H9 (cell line): ENCODE data around the gene PLXNA4. TPM values are rescaled to one million over a fixed set of nuclear protein-coding genes. Genes with fewer than 3 reads are reported as not detected.

Experiments used
- DNase-seq: peaks from one replicate; pipeline ENCODE4 v3.0.0-alpha.2; 2017
- H2AFZ ChIP-seq: one replicate; pipeline ENCODE4 v1.6.1; 2013; ENCODE audit warnings: mild to moderate bottlenecking, low read length, control low read depth, moderate library complexity
- H2AK5ac ChIP-seq: 2 replicates; pipeline ENCODE4 v1.6.1; 2013; ENCODE audit warnings: low read length, control low read depth, mixed read lengths; ENCODE audit not compliant: insufficient read length
- H2BK120ac ChIP-seq: one replicate; pipeline ENCODE4 v1.6.1; 2013; ENCODE audit warnings: low read depth, mild to moderate bottlenecking, low read length, control low read depth, inconsistent platforms; ENCODE audit not compliant: poor library complexity, severe bottlenecking
- H2BK12ac ChIP-seq: 2 replicates; pipeline ENCODE4 v1.6.1; 2013; ENCODE audit warnings: low read length, control low read depth, mixed read lengths, low read depth; ENCODE audit not compliant: insufficient read length
- H2BK15ac ChIP-seq: 2 replicates; pipeline ENCODE4 v1.6.1; 2013; ENCODE audit warnings: low read depth, low read length, control low read depth
- H2BK20ac ChIP-seq: one replicate; pipeline ENCODE4 v1.6.1; 2013; ENCODE audit warnings: low read depth, mild to moderate bottlenecking, low read length, control low read depth, inconsistent platforms; ENCODE audit not compliant: poor library complexity, severe bottlenecking
- H2BK5ac ChIP-seq: 2 replicates; pipeline ENCODE4 v1.6.1; 2013; ENCODE audit warnings: low read length, control low read depth, mixed read lengths; ENCODE audit not compliant: insufficient read length
- H3K14ac ChIP-seq: 2 replicates; pipeline ENCODE4 v1.6.1; 2013; ENCODE audit warnings: low read length, control low read depth; ENCODE audit not compliant: insufficient read depth
- H3K18ac ChIP-seq: 2 replicates; pipeline ENCODE4 v1.6.1; 2013; ENCODE audit warnings: low read depth, mild to moderate bottlenecking, mixed read lengths, low read length, control low read depth; ENCODE audit not compliant: insufficient read length
- H3K23ac ChIP-seq: 2 replicates; pipeline ENCODE4 v1.6.1; 2013; ENCODE audit warnings: low read length, control low read depth, mixed read lengths, low read depth; ENCODE audit not compliant: insufficient read length
- H3K23me2 ChIP-seq: 2 replicates; pipeline ENCODE4 v1.6.1; 2013; ENCODE audit warnings: low read depth, mild to moderate bottlenecking, mixed read lengths, low read length, control low read depth; ENCODE audit not compliant: insufficient read length, poor library complexity, severe bottlenecking
- H3K27ac ChIP-seq: 2 replicates; pipeline ENCODE4 v1.5.1; 2013; ENCODE audit warnings: low read length, control low read depth, mixed read lengths, low read depth; ENCODE audit not compliant: insufficient read length
- H3K27me3 ChIP-seq: 2 replicates; pipeline ENCODE4 v1.6.1; 2013; ENCODE audit warnings: low read length, control low read depth, inconsistent platforms; ENCODE audit not compliant: insufficient read depth
- H3K4ac ChIP-seq: 2 replicates; pipeline ENCODE4 v1.6.1; 2013; ENCODE audit warnings: low read depth, mild to moderate bottlenecking, control low read depth, inconsistent platforms, low read length, moderate library complexity
- H3K4me1 ChIP-seq: 2 replicates; pipeline ENCODE4 v1.6.1; 2013; ENCODE audit warnings: low read length, control low read depth, inconsistent platforms; ENCODE audit not compliant: insufficient read depth
- H3K4me2 ChIP-seq: 2 replicates; pipeline ENCODE4 v1.6.1; 2013; ENCODE audit warnings: low read length, control low read depth, mixed read lengths; ENCODE audit not compliant: insufficient read length, insufficient read depth
- H3K56ac ChIP-seq: 2 replicates; pipeline ENCODE4 v1.6.1; 2013; ENCODE audit warnings: low read depth, mild to moderate bottlenecking, mixed read lengths, low read length, control low read depth; ENCODE audit not compliant: insufficient read length
- H3K79me1 ChIP-seq: 2 replicates; pipeline ENCODE4 v1.6.1; 2013; ENCODE audit warnings: low read depth, mild to moderate bottlenecking, moderate library complexity, low read length, control low read depth, inconsistent platforms; ENCODE audit not compliant: insufficient read depth, poor library complexity, severe bottlenecking
- H3K79me2 ChIP-seq: 2 replicates; pipeline ENCODE4 v1.6.1; 2013; ENCODE audit warnings: low read length, control low read depth, inconsistent platforms; ENCODE audit not compliant: insufficient read depth
- H3K9ac ChIP-seq: 2 replicates; pipeline ENCODE4 v1.6.1; 2013; ENCODE audit warnings: low read length, control low read depth, mixed read lengths; ENCODE audit not compliant: insufficient read length; ENCODE audit errors: extremely low read depth
- H3K9me3 ChIP-seq: one replicate; pipeline ENCODE4 v1.6.1; 2013; ENCODE audit warnings: low read depth, low read length, inconsistent platforms; ENCODE audit not compliant: control insufficient read depth
- H3T11ph ChIP-seq: one replicate; pipeline ENCODE4 v1.6.1; 2013; ENCODE audit warnings: mild to moderate bottlenecking, low read length, control low read depth, inconsistent platforms
- H4K20me1 ChIP-seq: one replicate; pipeline ENCODE4 v1.6.1; 2013; ENCODE audit not compliant: control insufficient read depth, insufficient read length, insufficient read depth
- H4K5ac ChIP-seq: 2 replicates; pipeline ENCODE4 v1.6.1; 2013; ENCODE audit warnings: low read depth, mild to moderate bottlenecking, mixed read lengths, low read length, control low read depth; ENCODE audit not compliant: insufficient read length
- H4K8ac ChIP-seq: replicated peaks from 2 replicates; pipeline ENCODE4 v1.6.1; 2013; ENCODE audit warnings: low read length, control low read depth, mixed read lengths, low read depth; ENCODE audit not compliant: insufficient read length
- H4K91ac ChIP-seq: 2 replicates; pipeline ENCODE4 v1.6.1; 2013; ENCODE audit warnings: low read depth, mild to moderate bottlenecking, moderate library complexity, mixed read lengths, low read length, control low read depth; ENCODE audit not compliant: insufficient read length
- H3K27ac Mint-ChIP-seq, 3 experiments: 2 replicates in 2 of 3; 3 replicates in 1 of 3; pipeline ENCODE4 v1.8.0; 2020 to 2021; ENCODE audit warnings: mixed read lengths in 3 of 3, mild to moderate bottlenecking in 1 of 3, moderate library complexity in 1 of 3
- H3K27me3 Mint-ChIP-seq: 2 replicates; pipeline ENCODE4 v1.8.0; 2021; ENCODE audit warnings: low read depth, mild to moderate bottlenecking, moderate library complexity, mixed read lengths
- H3K36me3 Mint-ChIP-seq, 3 experiments: 2 replicates in 2 of 3; 3 replicates in 1 of 3; pipeline ENCODE4 v1.8.0; 2020 to 2021; ENCODE audit warnings: low read depth in 3 of 3, mixed read lengths in 3 of 3; ENCODE audit not compliant: insufficient read depth in 1 of 3
- H3K4me1 Mint-ChIP-seq, 2 experiments: 2 replicates each; pipeline ENCODE4 v1.8.0; 2020; ENCODE audit warnings: mixed read lengths in 2 of 2
- H3K4me3 Mint-ChIP-seq, 2 experiments: 2 replicates in 1 of 2; 3 replicates in 1 of 2; pipeline ENCODE4 v1.8.0; 2020 to 2021; ENCODE audit warnings: mild to moderate bottlenecking in 2 of 2, mixed read lengths in 2 of 2, moderate library complexity in 1 of 2
- H3K9me3 Mint-ChIP-seq, 2 experiments: 2 replicates in 1 of 2; 3 replicates in 1 of 2; pipeline ENCODE4 v1.8.0; 2020; ENCODE audit warnings: mild to moderate bottlenecking in 2 of 2, mixed read lengths in 2 of 2, moderate library complexity in 1 of 2
- WGBS: extraction: QIAGEN DNeasy Blood & Tissue Kit; methylation state at CpG from one replicate; pipeline ENCODE4 v1.1.7; 2013; ENCODE audit warnings: missing lambda C conversion rate, low lambda C conversion rate, mixed read lengths; ENCODE audit not compliant: insufficient read length; ENCODE audit errors: extremely low coverage; 5-methylcytosine and 5-hydroxymethylcytosine counted together
- total RNA-seq: library from RNA; stranded (reverse); gene quantifications from 2 replicates; pipeline ENCODE4 v1.2.1, GENCODE V29; 2021
- TF ChIP-seq, protein P1 (sequence below): fragments of 200-600 bp; sonication (generic); conservative IDR thresholded peaks from 3 replicates; pipeline ENCODE4 v1.8.0; 2021; ENCODE audit warnings: antibody characterized with exemption, mild to moderate bottlenecking

The PLXNA4 gene
- total RNA-seq, 1 experiment from 2014 or later: 0.35 TPM

DNA sequence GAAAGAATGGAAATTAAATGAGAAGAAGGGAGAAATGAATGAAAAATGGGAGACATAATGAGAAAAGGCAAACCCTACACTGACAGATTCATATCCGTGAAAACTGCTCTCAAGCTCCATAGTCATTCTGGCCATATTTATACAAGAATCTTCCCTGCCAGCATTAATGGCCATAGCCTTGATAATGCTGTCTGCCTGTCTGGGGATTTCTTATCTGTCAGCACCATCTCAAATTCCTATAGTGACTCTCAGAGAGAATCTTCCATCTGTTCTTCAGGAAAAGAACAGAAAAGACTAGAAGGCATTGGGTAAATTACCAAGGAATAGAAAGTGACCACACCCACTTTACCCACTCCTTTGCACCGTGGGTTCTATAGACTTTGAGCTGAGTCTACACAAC is 295.9 kb downstream of the PLXNA4 start:
- Histone ChIP-seq H4K20me1 (no peaks in the 10 kb centered on the region), H4K8ac (no peak overlapping the region), H3K23me2 (no peaks in the 10 kb centered on the region), H3K79me1 (no peaks in the 10 kb centered on the region), H2AFZ (no peak overlapping the region), H3K56ac (no peak overlapping the region), H3K4me2 (no peak overlapping the region), H3T11ph (no peak overlapping the region), H4K5ac (no peak overlapping the region), H3K4me1 (peaks cover 8% of the 10 kb centered on the region), H2BK5ac (no peak overlapping the region), H4K91ac (no peak overlapping the region), H3K14ac (no peak overlapping the region), H3K27ac (no peak overlapping the region), H2BK120ac (no peak overlapping the region), H3K4ac (no peak overlapping the region), H2AK5ac (no peak overlapping the region), H2BK12ac (no peak overlapping the region), H3K9ac (no peak overlapping the region), H3K18ac (no peak overlapping the region), H3K23ac (no peak overlapping the region), H3K79me2 (no peaks in the 10 kb centered on the region), H2BK20ac (no peak overlapping the region), H2BK15ac (no peak overlapping the region), H3K27me3 (no peaks in the 10 kb centered on the region), H3K9me3 (no peaks in the 10 kb centered on the region)
- Mint-ChIP-seq H3K4me3 (no peak overlapping the region), H3K27ac (no peak overlapping the region), H3K4me1 (peaks cover 11 to 15% of the 10 kb centered on the region in 2 experiments), H3K9me3 (no peaks in the 10 kb centered on the region), H3K27me3 (peaks cover 4% of the 10 kb centered on the region; the same call in 1 of the 2 replicates), H3K36me3 (no peaks in the 10 kb centered on the region)
- DNase-seq: no peak
- no CpG with 5 or more reads among the region's 2 CpGs for WGBS
- TF ChIP-seq, protein P1, sequence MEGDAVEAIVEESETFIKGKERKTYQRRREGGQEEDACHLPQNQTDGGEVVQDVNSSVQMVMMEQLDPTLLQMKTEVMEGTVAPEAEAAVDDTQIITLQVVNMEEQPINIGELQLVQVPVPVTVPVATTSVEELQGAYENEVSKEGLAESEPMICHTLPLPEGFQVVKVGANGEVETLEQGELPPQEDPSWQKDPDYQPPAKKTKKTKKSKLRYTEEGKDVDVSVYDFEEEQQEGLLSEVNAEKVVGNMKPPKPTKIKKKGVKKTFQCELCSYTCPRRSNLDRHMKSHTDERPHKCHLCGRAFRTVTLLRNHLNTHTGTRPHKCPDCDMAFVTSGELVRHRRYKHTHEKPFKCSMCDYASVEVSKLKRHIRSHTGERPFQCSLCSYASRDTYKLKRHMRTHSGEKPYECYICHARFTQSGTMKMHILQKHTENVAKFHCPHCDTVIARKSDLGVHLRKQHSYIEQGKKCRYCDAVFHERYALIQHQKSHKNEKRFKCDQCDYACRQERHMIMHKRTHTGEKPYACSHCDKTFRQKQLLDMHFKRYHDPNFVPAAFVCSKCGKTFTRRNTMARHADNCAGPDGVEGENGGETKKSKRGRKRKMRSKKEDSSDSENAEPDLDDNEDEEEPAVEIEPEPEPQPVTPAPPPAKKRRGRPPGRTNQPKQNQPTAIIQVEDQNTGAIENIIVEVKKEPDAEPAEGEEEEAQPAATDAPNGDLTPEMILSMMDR: no peak
